OCI-LY1 (cell line): ENCODE measurements around the gene SPIN3.

Experiments used
- CTCF ChIP-seq: fragments of 200-600 bp; sonication (generic), shearing (Covaris generic); IDR thresholded peaks from 2 replicates; pipeline ENCODE4 v1.5.1; 2017; ENCODE audit warnings: mild to moderate bottlenecking, antibody characterized with exemption, low read length, moderate library complexity, mixed read lengths
- EZH2 ChIP-seq: fragments of 200-600 bp; sonication (generic), shearing (Covaris generic); IDR thresholded peaks from 2 replicates; pipeline ENCODE4 v1.8.0; 2017; ENCODE audit warnings: borderline replicate concordance, mixed run types, mild to moderate bottlenecking, antibody characterized with exemption, low read length, moderate library complexity, mixed read lengths

- no peak for TF ChIP-seq EZH2
- TF ChIP-seq CTCF, result no peak
Observed at GRCh38 chrX:56986138-56986537, 9.2 kb downstream of the SPIN3 start.
